Neural progenitor cell (in vitro differentiated cells): ENCODE data around the gene TOP2A. TPM values are rescaled to one million over a fixed set of nuclear protein-coding genes. Genes with fewer than 3 reads are reported as not detected.

Experiments
- DNase-seq: peaks from one replicate; pipeline ENCODE4 v3.0.0-alpha.2; 2016; ENCODE audit warnings: low spot score
- H2AFZ ChIP-seq: fragments of 200-600 bp; sonication (generic); replicated peaks from 2 replicates; pipeline ENCODE4 v1.6.1; 2016; ENCODE audit warnings: antibody characterized with exemption
- H3F3A ChIP-seq: fragments of 200-600 bp; sonication (generic); 2 replicates; pipeline ENCODE4 v1.6.1; 2016; ENCODE audit warnings: antibody characterized with exemption, low read depth
- H3K27ac ChIP-seq: fragments of 200-600 bp; sonication (generic); 2 replicates; pipeline ENCODE4 v1.5.1; 2016; ENCODE audit warnings: mild to moderate bottlenecking
- H3K27me3 ChIP-seq: fragments of 200-600 bp; sonication (generic); 2 replicates; pipeline ENCODE4 v1.6.1; 2016; ENCODE audit warnings: mild to moderate bottlenecking, moderate library complexity
- H3K36me3 ChIP-seq: fragments of 200-600 bp; sonication (generic); 2 replicates; pipeline ENCODE4 v1.5.1; 2016
- H3K4me1 ChIP-seq: fragments of 200-600 bp; sonication (generic); 2 replicates; pipeline ENCODE4 v1.6.1; 2016; ENCODE audit warnings: mixed run types
- H3K4me2 ChIP-seq: fragments of 200-600 bp; sonication (generic); 2 replicates; pipeline ENCODE4 v1.6.1; 2016
- H3K4me3 ChIP-seq: fragments of 200-600 bp; sonication (generic); 2 replicates; pipeline ENCODE4 v1.5.1; 2016
- H3K79me2 ChIP-seq: fragments of 200-600 bp; sonication (generic); 2 replicates; pipeline ENCODE4 v1.6.1; 2016; ENCODE audit warnings: low read depth
- H3K9ac ChIP-seq: fragments of 200-600 bp; sonication (generic); 2 replicates; pipeline ENCODE4 v1.6.1; 2016
- H3K9me3 ChIP-seq: fragments of 200-600 bp; sonication (generic); 2 replicates; pipeline ENCODE4 v1.5.1; 2016; ENCODE audit warnings: low read depth
- H4K20me1 ChIP-seq: fragments of 200-600 bp; sonication (generic); 2 replicates; pipeline ENCODE4 v1.6.1; 2016; ENCODE audit warnings: low read depth
- H3K27ac Mint-ChIP-seq: 3 replicates; pipeline ENCODE4 v1.8.0; 2021; ENCODE audit warnings: mixed read lengths
- H3K27me3 Mint-ChIP-seq: 2 replicates; pipeline ENCODE4 v1.8.0; 2022; ENCODE audit warnings: low read depth, mild to moderate bottlenecking, inconsistent platforms, moderate library complexity, mixed read lengths; ENCODE audit not compliant: insufficient read depth
- H3K36me3 Mint-ChIP-seq: 3 replicates; pipeline ENCODE4 v1.8.0; 2021; ENCODE audit warnings: mixed read lengths
- H3K4me1 Mint-ChIP-seq: 3 replicates; pipeline ENCODE4 v1.8.0; 2021; ENCODE audit warnings: mixed read lengths
- H3K4me3 Mint-ChIP-seq: 3 replicates; pipeline ENCODE4 v1.8.0; 2021; ENCODE audit warnings: mild to moderate bottlenecking, moderate library complexity, mixed read lengths
- H3K9me3 Mint-ChIP-seq: 3 replicates; pipeline ENCODE4 v1.8.0; 2020; ENCODE audit warnings: mixed read lengths
- CTCF ChIP-seq: fragments of 200-600 bp; sonication (generic); IDR thresholded peaks from 2 replicates; pipeline ENCODE4 v1.5.1; 2017; ENCODE audit warnings: antibody characterized with exemption, mild to moderate bottlenecking
- EZH2 ChIP-seq: fragments of 200-600 bp; sonication (generic); IDR thresholded peaks from 2 replicates; pipeline ENCODE4 v1.6.1; 2017; ENCODE audit warnings: antibody characterized with exemption, mild to moderate bottlenecking, moderate library complexity
- EZH2phosphoT487 ChIP-seq: fragments of 200-600 bp; sonication (generic); IDR thresholded peaks from 2 replicates; pipeline ENCODE4 v1.6.1; 2017; ENCODE audit warnings: antibody characterized with exemption
- total RNA-seq: library from RNA; depleted of rRNA; stranded (reverse); fragments of >200 nt; gene quantifications from 2 replicates; pipeline ENCODE4 v1.2.3, GENCODE V29; 2015; ENCODE audit warnings: low replicate concordance

Gene TOP2A
- total RNA-seq = 566 and 968 TPM in 2 replicates

DNA sequence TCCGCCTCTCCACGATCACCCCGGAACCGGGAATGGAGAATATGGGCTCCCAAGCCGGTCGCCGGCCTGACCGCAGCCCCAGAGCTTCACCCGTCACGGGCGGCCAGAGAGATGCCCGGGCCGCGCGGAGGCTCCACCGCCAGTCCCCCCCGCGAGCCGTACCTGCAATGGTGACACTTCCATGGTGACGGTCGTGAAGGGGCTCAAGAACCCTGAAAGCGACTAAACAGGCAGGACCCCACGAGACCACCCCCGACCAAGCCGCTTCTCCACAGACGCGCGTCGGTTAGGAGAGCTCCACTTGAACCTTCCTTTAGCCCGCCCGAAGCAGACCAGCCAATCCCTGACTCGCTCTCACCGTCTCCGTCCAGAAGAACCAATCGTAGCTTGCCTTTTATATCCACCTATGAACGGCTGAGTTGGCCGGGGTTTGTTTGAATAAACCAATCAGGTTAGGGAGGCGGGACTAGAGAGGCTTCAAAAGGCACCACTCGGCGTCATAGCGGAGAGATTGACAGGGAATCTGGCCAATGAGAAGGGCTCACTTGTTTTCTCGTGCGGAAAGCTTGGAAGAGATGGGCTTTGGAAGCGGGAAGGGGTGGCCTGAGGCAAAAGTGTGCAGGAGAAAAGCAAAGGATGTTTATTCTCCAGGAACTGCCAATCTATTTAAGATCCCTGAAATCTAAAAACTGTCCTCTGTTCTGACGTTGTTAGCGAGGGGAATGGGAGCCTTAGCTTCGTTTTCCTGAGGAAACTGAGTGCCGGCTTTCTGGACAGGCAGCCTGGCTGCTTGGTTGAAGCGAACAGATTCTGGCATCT is at the start of gene TOP2A:
TSS of gene TOP2A (minus strand) at position 288 of the 819 bp plus-strand sequence. CDS start at position 183, 105 bp downstream.
- peaks cover 23% of the 10 kb centered on the region for H3K36me3 ChIP-seq
- H4K20me1 ChIP-seq = peaks cover 42% of the 10 kb centered on the region
- Mint-ChIP-seq H3K36me3 (peaks cover 16% of the 10 kb centered on the region), H3K4me1 (peaks cover 39% of the 10 kb centered on the region), H3K4me3 (peak within 1 kb of the TSS; percentile 98), H3K27ac (peak within 1 kb of the TSS; percentile 97), H3K9me3 (no peaks in the 10 kb centered on the region), H3K27me3 (peaks cover 3% of the 10 kb centered on the region)
- peak; percentile 100 for DNase-seq
- no peak within 1 kb of the TSS for H3K27ac ChIP-seq
- peak within 1 kb of the TSS; percentile 93 for H3K4me2 ChIP-seq
- peaks cover 20% of the 10 kb centered on the region for H3K4me1 ChIP-seq
- H3K4me3 ChIP-seq = peak within 1 kb of the TSS; percentile 92
- H2AFZ ChIP-seq = peak within 1 kb of the TSS; percentile 71
- H3K9ac ChIP-seq = peak within 1 kb of the TSS; percentile 62
- H3K79me2 ChIP-seq = peaks cover 48% of the 10 kb centered on the region
- H3F3A ChIP-seq = peaks cover 42% of the 10 kb centered on the region
- H3K9me3 ChIP-seq = no peaks in the 10 kb centered on the region
- TF ChIP-seq CTCF = no peak
- no peak for TF ChIP-seq EZH2
- TF ChIP-seq EZH2phosphoT487 = no peak
- H3K27me3 ChIP-seq = no peaks in the 10 kb centered on the region

DNA sequence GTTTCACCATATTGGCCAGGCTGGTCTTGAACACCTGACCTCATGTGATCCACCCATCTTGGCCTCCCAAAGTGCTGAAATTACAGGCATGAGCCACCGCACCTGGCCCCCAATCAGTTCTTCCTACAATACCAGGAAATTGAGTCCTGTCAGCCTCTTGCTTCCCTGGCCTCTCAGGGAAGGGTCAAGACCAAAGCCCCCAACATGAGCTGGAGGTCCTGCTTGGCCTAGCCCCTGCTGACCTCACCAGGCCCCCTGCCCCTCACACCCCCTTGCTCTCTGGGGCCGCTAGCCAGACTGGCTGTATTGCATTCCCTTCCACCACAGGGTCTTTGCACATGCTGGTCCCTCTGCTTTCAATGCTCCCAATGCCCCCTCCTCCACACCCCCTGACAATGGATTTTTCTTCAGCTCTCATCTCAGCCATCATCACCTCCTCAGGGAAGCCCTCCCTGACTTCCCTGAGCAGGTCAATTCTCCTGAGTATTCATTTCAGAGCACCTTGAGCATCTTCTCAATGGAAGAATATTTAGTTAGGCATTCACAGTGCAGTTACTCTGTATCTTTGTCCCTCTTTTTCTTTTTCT is 49.7 kb upstream of the TOP2A start:
- Histone ChIP-seq H3K9ac (no peak overlapping the region), H3K4me3 (no peak overlapping the region), H4K20me1 (no peaks in the 10 kb centered on the region), H3K4me1 (peaks cover 5% of the 10 kb centered on the region), H3K27me3 (no peaks in the 10 kb centered on the region), H3K9me3 (no peaks in the 10 kb centered on the region), H2AFZ (no peak overlapping the region), H3K4me2 (no peak overlapping the region), H3F3A (no peaks in the 10 kb centered on the region), H3K36me3 (no peaks in the 10 kb centered on the region), H3K79me2 (no peaks in the 10 kb centered on the region), H3K27ac (no peak overlapping the region)
- Mint-ChIP-seq H3K27ac (no peak overlapping the region), H3K4me3 (no peak overlapping the region), H3K4me1 (peaks cover 23% of the 10 kb centered on the region), H3K9me3 (peaks cover 7% of the 10 kb centered on the region), H3K36me3 (no peaks in the 10 kb centered on the region), H3K27me3 (peaks cover 13% of the 10 kb centered on the region)
- DNase-seq = no peak
- no peak for TF ChIP-seq CTCF
- no peak for TF ChIP-seq EZH2phosphoT487
- TF ChIP-seq EZH2 = no peak

DNA sequence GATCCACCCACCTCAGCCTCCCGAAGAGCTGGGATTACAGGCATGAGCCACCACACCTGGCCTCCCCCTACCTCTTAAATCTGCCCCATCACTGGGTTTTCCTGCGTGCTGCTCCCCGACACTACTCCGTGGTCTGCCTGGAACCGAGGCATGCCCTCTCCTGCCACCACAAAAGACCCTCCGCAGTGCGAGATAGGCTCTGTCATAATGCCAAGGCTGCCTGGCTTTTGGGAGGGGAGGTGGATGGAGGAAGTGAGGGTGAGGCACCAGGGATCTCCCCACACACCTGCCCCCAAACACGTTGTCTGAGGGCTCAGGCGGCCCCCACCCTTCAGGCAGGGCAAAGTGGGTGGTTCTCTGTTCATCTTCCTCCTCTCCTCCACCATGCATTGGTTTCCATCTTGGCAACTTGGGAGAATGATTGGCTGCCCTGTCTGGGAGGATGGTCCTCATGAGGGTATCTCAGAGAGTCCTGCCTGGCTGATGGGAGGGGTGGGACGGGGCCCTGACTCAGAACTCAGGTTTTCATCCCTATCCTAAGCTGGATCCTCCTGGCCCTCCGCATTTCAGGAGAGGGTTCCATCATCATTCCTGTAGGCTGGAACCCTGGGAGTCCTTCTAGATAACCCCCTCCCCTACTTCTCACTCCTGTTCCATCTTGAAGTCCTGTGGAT is 48.7 kb upstream of the TOP2A start:
- no peaks in the 10 kb centered on the region for H3K27me3 ChIP-seq
- H4K20me1 ChIP-seq = no peaks in the 10 kb centered on the region
- H3K9me3 Mint-ChIP-seq = peaks cover 3% of the 10 kb centered on the region
- TF ChIP-seq EZH2 = no peak
- H3K4me1 Mint-ChIP-seq = peaks cover 25% of the 10 kb centered on the region
- no peak overlapping the region for H3K4me3 Mint-ChIP-seq
- H3K79me2 ChIP-seq = no peaks in the 10 kb centered on the region
- H3K36me3 Mint-ChIP-seq = no peaks in the 10 kb centered on the region
- peaks cover 5% of the 10 kb centered on the region for H3K4me1 ChIP-seq
- H3F3A ChIP-seq = no peaks in the 10 kb centered on the region
- H3K36me3 ChIP-seq = no peaks in the 10 kb centered on the region
- H3K9me3 ChIP-seq = no peaks in the 10 kb centered on the region
- H3K27ac ChIP-seq = no peak overlapping the region
- peaks cover 13% of the 10 kb centered on the region for H3K27me3 Mint-ChIP-seq
- no peak overlapping the region for H3K4me2 ChIP-seq
- DNase-seq = no peak
- no peak overlapping the region for H2AFZ ChIP-seq
- no peak overlapping the region for H3K4me3 ChIP-seq
- no peak overlapping the region for H3K9ac ChIP-seq
- no peak overlapping the region for H3K27ac Mint-ChIP-seq
